Astrocyte (in vitro differentiated cells and primary cell): ENCODE results near the gene TTYH3.

Source experiments
- EZH2 ChIP-seq: IDR thresholded peaks from 2 replicates; pipeline ENCODE4 v1.6.1; 2012; ENCODE audit warnings: mild to moderate bottlenecking, low read length, inconsistent platforms; ENCODE audit not compliant: insufficient read depth
- TF ChIP-seq, protein P1 (sequence below): IDR thresholded peaks from 2 replicates; pipeline ENCODE4 v1.5.1; 2011; ENCODE audit warnings: low read depth, mild to moderate bottlenecking, inconsistent platforms, low read length, moderate library complexity; ENCODE audit not compliant: insufficient read depth

- no peak for TF ChIP-seq EZH2
- TF ChIP-seq, protein P1, sequence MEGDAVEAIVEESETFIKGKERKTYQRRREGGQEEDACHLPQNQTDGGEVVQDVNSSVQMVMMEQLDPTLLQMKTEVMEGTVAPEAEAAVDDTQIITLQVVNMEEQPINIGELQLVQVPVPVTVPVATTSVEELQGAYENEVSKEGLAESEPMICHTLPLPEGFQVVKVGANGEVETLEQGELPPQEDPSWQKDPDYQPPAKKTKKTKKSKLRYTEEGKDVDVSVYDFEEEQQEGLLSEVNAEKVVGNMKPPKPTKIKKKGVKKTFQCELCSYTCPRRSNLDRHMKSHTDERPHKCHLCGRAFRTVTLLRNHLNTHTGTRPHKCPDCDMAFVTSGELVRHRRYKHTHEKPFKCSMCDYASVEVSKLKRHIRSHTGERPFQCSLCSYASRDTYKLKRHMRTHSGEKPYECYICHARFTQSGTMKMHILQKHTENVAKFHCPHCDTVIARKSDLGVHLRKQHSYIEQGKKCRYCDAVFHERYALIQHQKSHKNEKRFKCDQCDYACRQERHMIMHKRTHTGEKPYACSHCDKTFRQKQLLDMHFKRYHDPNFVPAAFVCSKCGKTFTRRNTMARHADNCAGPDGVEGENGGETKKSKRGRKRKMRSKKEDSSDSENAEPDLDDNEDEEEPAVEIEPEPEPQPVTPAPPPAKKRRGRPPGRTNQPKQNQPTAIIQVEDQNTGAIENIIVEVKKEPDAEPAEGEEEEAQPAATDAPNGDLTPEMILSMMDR, result no peak
These were observed 1.9 kb downstream of the TTYH3 start for GRCh38 chr7:2633538-2634266.
